ENCODE results near the gene ARF4. TPM values are rescaled to one million over a fixed set of nuclear protein-coding genes. Genes with fewer than 3 reads are reported as not detected.
A peak's percentile ranks its signal among the peaks of the same experiment; 100 is the strongest.

ARF4 gene
- total and polyA plus RNA-seq, 2 of the 4 experiments (the other 2 are of a cell fraction) = 172 to 412 TPM

- peak overlapping the region; percentile 36 for H2BK20ac ChIP-seq (ENCODE audit: low read depth, low read length)
- peaks cover 5 to 24% of the 10 kb centered on the region in 2 experiments for H3K79me1 ChIP-seq (ENCODE audit: low read depth in 1 of 2, low read length in 2 of 2)
- H4K20me1 ChIP-seq (ENCODE audit: insufficient read depth, low read length) = peaks cover 54% of the 10 kb centered on the region
- H3K9ac ChIP-seq (ENCODE audit: low read depth, low read length) = peak overlapping the region; percentile 99
- peaks cover 9% of the 10 kb centered on the region for H3K4me1 ChIP-seq (ENCODE audit: control insufficient read depth, insufficient read depth, low read length)
- no peaks in the 10 kb centered on the region for H3K9me3 ChIP-seq (ENCODE audit: control insufficient read depth, insufficient read depth, low read length)
- H2AK9ac ChIP-seq (replicated peaks; ENCODE audit: low read depth, low read length, poor library complexity) = peak overlapping the region; percentile 100
- no TSS peak for BruUV-seq (replicated peaks)
- intact Hi-C loops (cut with micrococcal nuclease) (loop anchor here (2.0 to 5.0 kb wide), 2 partner anchors 160 to 256 kb away; partner anchors contain the start of gene SLMAP), dilution Hi-C loops (cut with HindIII; ENCODE audit: low sequenced_read_pairs, unreplicated experiment) (no loop called here), in situ Hi-C loops (cut with MboI; ENCODE audit: low sequenced_read_pairs) (no loop called here)
- DNase-seq (peak; percentile 91), ATAC-seq (ENCODE audit: low read depth) (peak; percentile 51)
- no peaks in the 10 kb centered on the region for H3K27me3 ChIP-seq (ENCODE audit: control insufficient read depth, insufficient read depth, low read length)
- H3K4ac ChIP-seq (ENCODE audit: low read depth, low read length) = peak overlapping the region; percentile 99
- WGBS, 2 experiments (ENCODE audit: extremely low coverage in 2 of 2, insufficient read length in 1 of 2) = 0% methylated on average over 5 of the region's 31 CpGs; no CpG with 5 or more reads in 1 of the 2 experiments
- ChIA-PET POLR2A (ENCODE audit: unreplicated experiment) (interaction anchor here (0.6 to 1.4 kb wide), 5 partner anchors 9 to 399 kb away, joined by 3 to 6 read pairs (median 3); no protein-coding TSS in a partner anchor), CTCF (interaction anchor here (0.6 kb wide), 2 partner anchors 11 to 232 kb away, joined by 4 read pairs; no protein-coding TSS in a partner anchor)
- peak overlapping the region; percentile 99 for H3K56ac ChIP-seq (ENCODE audit: extremely low read depth, insufficient read depth, low read length)
- H3K9me1 ChIP-seq (ENCODE audit: insufficient read depth, low read length) = 0 out of 2 replicates have a peak, but pooled peaks cover 4% of the 10 kb centered on the region
- H2BK120ac ChIP-seq (ENCODE audit: low read depth, low read length) = peak overlapping the region; percentile 81
- H2BK5ac ChIP-seq (ENCODE audit: low read depth, low read length, poor library complexity, severe bottlenecking) = peak overlapping the region; percentile 93
- H4K91ac ChIP-seq (ENCODE audit: insufficient read depth, low read depth, low read length) = peak overlapping the region; percentile 100
- peak overlapping the region; percentile 56; the same call in 1 of the 2 replicates for H3K4me2 ChIP-seq (ENCODE audit: low read depth, low read length)
- peak overlapping the region; percentile 93 to 97 for H4K8ac ChIP-seq (ENCODE audit: low read depth in 2 of 2, low read length in 2 of 2)
- H3K23ac ChIP-seq (ENCODE audit: low read depth, low read length) = peak overlapping the region; percentile 99
- peak overlapping the region; percentile 80 for H3K4me3 ChIP-seq (ENCODE audit: insufficient read depth, low read depth, low read length)
- H2AK5ac ChIP-seq (ENCODE audit: low read depth, low read length) = peak overlapping the region; percentile 98
- H4K5ac ChIP-seq (ENCODE audit: low read depth, low read length) = peak overlapping the region; percentile 86
- peak overlapping the region; percentile 96 for H3K27ac ChIP-seq (ENCODE audit: insufficient read depth, low read length)
- no peak overlapping the region; the same call in 2 of the 3 replicates for H2BK15ac ChIP-seq (ENCODE audit: low read depth, low read length)
- peak overlapping the region; percentile 99 for H2AFZ ChIP-seq (replicated peaks; ENCODE audit: low read length, poor library complexity)
- no peak for TF ChIP-seq ELK1 (IDR thresholded peaks at IDR 0.05; ENCODE audit: borderline replicate concordance, low read depth, low read length)
- TF ChIP-seq RFX5 (IDR thresholded peaks at IDR 0.05; ENCODE audit: low read depth, low read length) = no peak
- TF ChIP-seq MAZ (IDR thresholded peaks at IDR 0.05; ENCODE audit: borderline replicate concordance, low read depth, low read length) = peak; percentile 35; the same call in 1 of the 2 replicates
- no peak for TF ChIP-seq BHLHE40 (IDR thresholded peaks at IDR 0.05; ENCODE audit: low read depth, low read length)
- TF ChIP-seq CHD1 (IDR thresholded peaks at IDR 0.05; ENCODE audit: low read depth, low read length) = no peak; the same call in 1 of the 2 replicates
- no peak for TF ChIP-seq SMC3 (IDR thresholded peaks at IDR 0.05; ENCODE audit: low read depth, low read length)
- no peak for TF ChIP-seq MAFK (IDR thresholded peaks at IDR 0.05; ENCODE audit: low read depth, low read length)
- TF ChIP-seq NFE2L2 (IDR thresholded peaks at IDR 0.05; ENCODE audit: low read depth, low read length) = no peak
- no peak for TF ChIP-seq RAD21 (IDR thresholded peaks at IDR 0.05; ENCODE audit: low read length)
- TF ChIP-seq CEBPB (IDR thresholded peaks at IDR 0.05; ENCODE audit: low read depth, low read length) = 0 out of 2 replicates have a peak, but pooled peaks have one; percentile 5
- TF ChIP-seq RCOR1 (IDR thresholded peaks at IDR 0.05; ENCODE audit: insufficient replicate concordance, low read length) = peak; percentile 14
- no peak for TF ChIP-seq USF2 (IDR thresholded peaks at IDR 0.05; ENCODE audit: low read depth, low read length)
- peak; percentile 48; the same call in 1 of the 2 replicates for TF ChIP-seq MXI1 (IDR thresholded peaks at IDR 0.05; ENCODE audit: borderline replicate concordance, low read depth, low read length)
- no peak for TF ChIP-seq FOS (IDR thresholded peaks at IDR 0.05; ENCODE audit: low read depth, low read length)
- peak overlapping the region; percentile 70 for H3K18ac ChIP-seq (ENCODE audit: low read depth, low read length)
- peak overlapping the region; percentile 100 for H3K14ac ChIP-seq (replicated peaks; ENCODE audit: low read depth, low read length)
- peaks cover 9% of the 10 kb centered on the region for H3K36me3 ChIP-seq (ENCODE audit: control insufficient read depth, insufficient read depth, low read length)
These were observed 533 bp downstream of the ARF4 start for GRCh38 chr3:57596495-57597126.

Data from IMR-90 (cell line).